Liver (tissue), 9 donors: Measurements from ENCODE around the gene TSGA10IP. TPM values are rescaled to one million over a fixed set of nuclear protein-coding genes. Genes with fewer than 3 reads are reported as not detected.

ENCODE experiments used
- DNase-seq: peaks from one replicate; pipeline ENCODE4 v3.0.0-alpha.2; 2017; ENCODE audit warnings: low spot score
- H3K27ac ChIP-seq, 2 donors: one replicate each; pipeline ENCODE4 v1.7.0; 2013; ENCODE audit warnings: inconsistent platforms in 2 of 2, low read length in 2 of 2, control low read depth in 1 of 2, low read depth in 1 of 2, mild to moderate bottlenecking in 1 of 2
- H3K27me3 ChIP-seq, 4 donors: one replicate each; pipeline versions ENCODE4 v1.6.1 to v1.7.0; 2013; ENCODE audit warnings: low read length in 3 of 4, inconsistent platforms in 1 of 4, mild to moderate bottlenecking in 1 of 4, moderate library complexity in 1 of 4; ENCODE audit not compliant: control insufficient read depth in 4 of 4, insufficient read depth in 4 of 4
- H3K36me3 ChIP-seq, 4 donors: one replicate each; pipeline versions ENCODE4 v1.6.1 to v1.7.0; 2013; ENCODE audit warnings: low read length in 3 of 4, mild to moderate bottlenecking in 3 of 4, low read depth in 1 of 4, moderate library complexity in 1 of 4; ENCODE audit not compliant: control insufficient read depth in 4 of 4, insufficient read depth in 3 of 4
- H3K4me1 ChIP-seq, 4 donors: one replicate each; pipeline versions ENCODE4 v1.6.1 to v1.7.0; 2013; ENCODE audit warnings: low read length in 3 of 4, mild to moderate bottlenecking in 3 of 4, moderate library complexity in 1 of 4; ENCODE audit not compliant: control insufficient read depth in 4 of 4, insufficient read depth in 4 of 4
- H3K4me3 ChIP-seq, 3 donors: one replicate each; pipeline versions ENCODE4 v1.6.1 to v1.7.0; 2013; ENCODE audit warnings: low read length in 3 of 3, control low read depth in 1 of 3, low read depth in 1 of 3, mild to moderate bottlenecking in 1 of 3
- H3K9ac ChIP-seq, 2 donors: one replicate each; pipeline ENCODE4 v1.7.0; 2013; ENCODE audit warnings: low read length in 2 of 2, mild to moderate bottlenecking in 2 of 2, moderate library complexity in 2 of 2, control low read depth in 1 of 2, low read depth in 1 of 2
- H3K9me3 ChIP-seq, 4 donors: one replicate each; pipeline versions ENCODE4 v1.6.1 to v1.7.0; 2013; ENCODE audit warnings: low read length in 3 of 4; ENCODE audit not compliant: control insufficient read depth in 4 of 4
- EGR1 ChIP-seq, 2 donors: IDR thresholded peaks; 2 replicates each; pipeline ENCODE4 v1.6.1; 2016 to 2018; ENCODE audit warnings: antibody characterized with exemption in 2 of 2, low read depth in 2 of 2
- FOXA1 ChIP-seq: IDR thresholded peaks from 2 replicates; pipeline ENCODE4 v1.6.1; 2016; ENCODE audit warnings: antibody characterized with exemption
- FOXA2 ChIP-seq: IDR thresholded peaks from 2 replicates; pipeline ENCODE4 v1.6.1; 2016; ENCODE audit warnings: antibody characterized with exemption
- GABPA ChIP-seq, 2 donors: IDR thresholded peaks in 1 of 2; conservative IDR thresholded peaks in 1 of 2; 2 replicates each; pipeline ENCODE4 v1.6.1; 2016; ENCODE audit warnings: antibody characterized with exemption in 2 of 2, mild to moderate bottlenecking in 1 of 2, moderate library complexity in 1 of 2
- HNF4A ChIP-seq, 2 donors: conservative IDR thresholded peaks; 2 replicates each; pipeline ENCODE4 v1.6.1; 2016; ENCODE audit warnings: antibody characterized with exemption in 2 of 2, mild to moderate bottlenecking in 2 of 2
- HNF4G ChIP-seq: IDR thresholded peaks from 2 replicates; pipeline ENCODE4 v1.6.1; 2016; ENCODE audit warnings: antibody characterized with exemption
- JUND ChIP-seq, 2 donors: IDR thresholded peaks; 2 replicates each; pipeline ENCODE4 v1.6.1; 2016; ENCODE audit warnings: antibody characterized with exemption in 2 of 2
- NR2F2 ChIP-seq: IDR thresholded peaks from 2 replicates; pipeline ENCODE4 v1.6.1; 2016; ENCODE audit warnings: antibody characterized with exemption
- RAD21 ChIP-seq, 2 donors: IDR thresholded peaks; 2 replicates each; pipeline ENCODE4 v1.6.1; 2016; ENCODE audit warnings: antibody characterized with exemption in 2 of 2, mild to moderate bottlenecking in 2 of 2
- RXRA ChIP-seq, 2 donors: IDR thresholded peaks; 2 replicates each; pipeline ENCODE4 v1.6.1; 2017 to 2018; ENCODE audit warnings: antibody characterized with exemption in 2 of 2, mild to moderate bottlenecking in 1 of 2
- SP1 ChIP-seq: IDR thresholded peaks from 2 replicates; pipeline ENCODE4 v1.6.1; 2018; ENCODE audit warnings: antibody characterized with exemption, mild to moderate bottlenecking
- TAF1 ChIP-seq: conservative IDR thresholded peaks from 2 replicates; pipeline ENCODE4 v1.6.1; 2016; ENCODE audit warnings: antibody characterized with exemption, mild to moderate bottlenecking
- YY1 ChIP-seq: IDR thresholded peaks from 2 replicates; pipeline ENCODE4 v1.6.1; 2016; ENCODE audit warnings: antibody characterized with exemption, mild to moderate bottlenecking
- WGBS: extraction: QIAGEN DNeasy Blood & Tissue Kit; methylation state at CpG from one replicate; pipeline ENCODE4 v1.1.7; 2013; 5-methylcytosine and 5-hydroxymethylcytosine counted together
- polyA plus RNA-seq, 2 donors: library from polyadenylated mRNA; stranded (reverse) in 1 of 2; unstranded in 1 of 2; fragments of 200-250 nt in 1 of 2; fragments of >200 nt in 1 of 2; fragmentation: Nextera tagmentation in 1 of 2; extraction: Ambion mirVana in 1 of 2; gene quantifications; one replicate each; pipeline versions ENCODE4 v1.2.1 to v1.2.3, GENCODE V29; 2013 to 2015
- total RNA-seq, 2 donors: library from RNA; depleted of rRNA; stranded (reverse); fragments of >200 nt; gene quantifications; one replicate each; pipeline ENCODE4 v1.2.3, GENCODE V29; 2014
- TF ChIP-seq, protein P1 (sequence below): IDR thresholded peaks from 2 replicates; pipeline ENCODE4 v1.6.1; 2016; ENCODE audit warnings: antibody characterized with exemption, mild to moderate bottlenecking
- TF ChIP-seq, protein P2 (sequence below): IDR thresholded peaks from 2 replicates; pipeline ENCODE4 v1.6.1; 2016; ENCODE audit warnings: antibody characterized with exemption
- TF ChIP-seq, protein P3 (sequence below): IDR thresholded peaks from 2 replicates; pipeline ENCODE4 v1.6.1; 2016; ENCODE audit warnings: antibody characterized with exemption
- TF ChIP-seq, protein P4 (sequence below): fragments of 150-350 bp; IDR thresholded peaks from 2 replicates; pipeline ENCODE4 v1.5.1; 2017; ENCODE audit warnings: improper control_type of control experiment, low read depth, low read length; ENCODE audit not compliant: missing input control
- TF ChIP-seq, protein P5 (sequence below): IDR thresholded peaks from 2 replicates; pipeline ENCODE4 v1.6.1; 2016; ENCODE audit warnings: antibody characterized with exemption
- donor health status: healthy.
- donor health status: healthy.
- donor health status: healthy.
- donor health status: healthy.
- donor health status: healthy.

Gene TSGA10IP
- total and polyA plus RNA-seq, 4 donors = 0.02 TPM; not detected in 3

DNA sequence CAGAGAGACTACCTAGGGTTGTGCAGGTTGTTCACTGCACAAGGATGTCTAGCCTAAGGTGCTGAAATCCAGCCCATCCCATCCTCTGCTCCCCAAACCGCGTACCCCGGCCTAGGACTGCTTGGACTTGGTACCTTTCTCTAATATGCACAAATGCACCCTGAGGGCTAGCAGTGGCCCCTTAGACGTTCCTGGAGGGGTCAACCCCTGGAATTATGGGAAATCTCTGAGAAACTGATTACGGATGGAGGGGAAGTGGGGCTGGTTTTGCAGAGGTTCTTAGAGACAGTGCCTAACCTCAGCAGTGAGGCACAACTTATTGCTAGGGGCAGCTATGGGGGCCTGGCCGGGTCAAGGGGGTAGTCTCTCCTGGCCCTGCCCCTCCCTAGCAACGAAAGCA, 28.9 kb upstream of the TSGA10IP start:
- 83% methylated on average over 7 of the region's 7 CpGs for WGBS
- H3K27me3 ChIP-seq = no peaks in the 10 kb centered on the region
- no peaks in the 10 kb centered on the region for H3K36me3 ChIP-seq
- H3K4me3 ChIP-seq = no peak overlapping the region
- H3K9me3 ChIP-seq = no peaks in the 10 kb centered on the region
- H3K4me1 ChIP-seq = peaks cover 7 to 34% (median 22%) of the 10 kb centered on the region in 4 donors
- no peak for DNase-seq
- TF ChIP-seq, protein P1, sequence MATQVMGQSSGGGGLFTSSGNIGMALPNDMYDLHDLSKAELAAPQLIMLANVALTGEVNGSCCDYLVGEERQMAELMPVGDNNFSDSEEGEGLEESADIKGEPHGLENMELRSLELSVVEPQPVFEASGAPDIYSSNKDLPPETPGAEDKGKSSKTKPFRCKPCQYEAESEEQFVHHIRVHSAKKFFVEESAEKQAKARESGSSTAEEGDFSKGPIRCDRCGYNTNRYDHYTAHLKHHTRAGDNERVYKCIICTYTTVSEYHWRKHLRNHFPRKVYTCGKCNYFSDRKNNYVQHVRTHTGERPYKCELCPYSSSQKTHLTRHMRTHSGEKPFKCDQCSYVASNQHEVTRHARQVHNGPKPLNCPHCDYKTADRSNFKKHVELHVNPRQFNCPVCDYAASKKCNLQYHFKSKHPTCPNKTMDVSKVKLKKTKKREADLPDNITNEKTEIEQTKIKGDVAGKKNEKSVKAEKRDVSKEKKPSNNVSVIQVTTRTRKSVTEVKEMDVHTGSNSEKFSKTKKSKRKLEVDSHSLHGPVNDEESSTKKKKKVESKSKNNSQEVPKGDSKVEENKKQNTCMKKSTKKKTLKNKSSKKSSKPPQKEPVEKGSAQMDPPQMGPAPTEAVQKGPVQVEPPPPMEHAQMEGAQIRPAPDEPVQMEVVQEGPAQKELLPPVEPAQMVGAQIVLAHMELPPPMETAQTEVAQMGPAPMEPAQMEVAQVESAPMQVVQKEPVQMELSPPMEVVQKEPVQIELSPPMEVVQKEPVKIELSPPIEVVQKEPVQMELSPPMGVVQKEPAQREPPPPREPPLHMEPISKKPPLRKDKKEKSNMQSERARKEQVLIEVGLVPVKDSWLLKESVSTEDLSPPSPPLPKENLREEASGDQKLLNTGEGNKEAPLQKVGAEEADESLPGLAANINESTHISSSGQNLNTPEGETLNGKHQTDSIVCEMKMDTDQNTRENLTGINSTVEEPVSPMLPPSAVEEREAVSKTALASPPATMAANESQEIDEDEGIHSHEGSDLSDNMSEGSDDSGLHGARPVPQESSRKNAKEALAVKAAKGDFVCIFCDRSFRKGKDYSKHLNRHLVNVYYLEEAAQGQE = no peak
- TF ChIP-seq TAF1 (no peak), EGR1 (IDR thresholded peaks at IDR 0.05; ENCODE audit: low read depth in 2 of 2) (no peak)
- peak overlapping the region; percentile 9 to 31 for H3K27ac ChIP-seq
- no peak overlapping the region for H3K9ac ChIP-seq

DNA sequence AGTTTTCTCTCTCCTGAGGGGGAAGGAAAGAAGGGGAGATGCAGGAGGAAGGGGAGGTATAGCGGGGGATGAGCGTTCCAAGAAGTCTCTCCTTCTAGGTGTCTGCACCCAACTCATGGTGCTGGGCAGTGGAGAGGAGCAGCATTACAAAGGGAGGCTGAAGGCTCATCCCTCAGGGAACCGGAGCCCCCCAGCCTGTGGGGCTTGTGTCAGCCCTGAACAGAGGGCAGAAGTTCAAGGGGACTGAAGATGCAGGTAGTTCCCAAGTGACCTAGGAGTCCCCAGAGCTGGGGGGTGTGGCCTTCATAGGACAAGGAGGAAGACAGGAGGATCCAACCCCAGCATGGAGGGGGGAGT, 28.2 kb upstream of the TSGA10IP start:
- Histone ChIP-seq H3K9me3 (no peaks in the 10 kb centered on the region), H3K4me3 (no peak overlapping the region), H3K9ac (no peak overlapping the region), H3K27ac (no peak overlapping the region), H3K36me3 (peaks cover 0 to 2% (median 0%) of the 10 kb centered on the region in 4 donors), H3K4me1 (peaks cover 7 to 31% (median 21%) of the 10 kb centered on the region in 4 donors), H3K27me3 (no peaks in the 10 kb centered on the region)
- TF ChIP-seq, protein P2, sequence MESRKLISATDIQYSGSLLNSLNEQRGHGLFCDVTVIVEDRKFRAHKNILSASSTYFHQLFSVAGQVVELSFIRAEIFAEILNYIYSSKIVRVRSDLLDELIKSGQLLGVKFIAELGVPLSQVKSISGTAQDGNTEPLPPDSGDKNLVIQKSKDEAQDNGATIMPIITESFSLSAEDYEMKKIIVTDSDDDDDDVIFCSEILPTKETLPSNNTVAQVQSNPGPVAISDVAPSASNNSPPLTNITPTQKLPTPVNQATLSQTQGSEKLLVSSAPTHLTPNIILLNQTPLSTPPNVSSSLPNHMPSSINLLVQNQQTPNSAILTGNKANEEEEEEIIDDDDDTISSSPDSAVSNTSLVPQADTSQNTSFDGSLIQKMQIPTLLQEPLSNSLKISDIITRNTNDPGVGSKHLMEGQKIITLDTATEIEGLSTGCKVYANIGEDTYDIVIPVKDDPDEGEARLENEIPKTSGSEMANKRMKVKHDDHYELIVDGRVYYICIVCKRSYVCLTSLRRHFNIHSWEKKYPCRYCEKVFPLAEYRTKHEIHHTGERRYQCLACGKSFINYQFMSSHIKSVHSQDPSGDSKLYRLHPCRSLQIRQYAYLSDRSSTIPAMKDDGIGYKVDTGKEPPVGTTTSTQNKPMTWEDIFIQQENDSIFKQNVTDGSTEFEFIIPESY = no peak
- TF ChIP-seq RXRA (IDR thresholded peaks at IDR 0.05) = no peak
- TF ChIP-seq, protein P3, sequence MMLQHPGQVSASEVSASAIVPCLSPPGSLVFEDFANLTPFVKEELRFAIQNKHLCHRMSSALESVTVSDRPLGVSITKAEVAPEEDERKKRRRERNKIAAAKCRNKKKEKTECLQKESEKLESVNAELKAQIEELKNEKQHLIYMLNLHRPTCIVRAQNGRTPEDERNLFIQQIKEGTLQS = no peak
- no peak for TF ChIP-seq YY1
- TF ChIP-seq FOXA2 = no peak
- TF ChIP-seq HNF4G = no peak
- no peak for TF ChIP-seq NR2F2
- TF ChIP-seq, protein P1 = no peak
- no peak for TF ChIP-seq FOXA1
- TF ChIP-seq, protein P4, sequence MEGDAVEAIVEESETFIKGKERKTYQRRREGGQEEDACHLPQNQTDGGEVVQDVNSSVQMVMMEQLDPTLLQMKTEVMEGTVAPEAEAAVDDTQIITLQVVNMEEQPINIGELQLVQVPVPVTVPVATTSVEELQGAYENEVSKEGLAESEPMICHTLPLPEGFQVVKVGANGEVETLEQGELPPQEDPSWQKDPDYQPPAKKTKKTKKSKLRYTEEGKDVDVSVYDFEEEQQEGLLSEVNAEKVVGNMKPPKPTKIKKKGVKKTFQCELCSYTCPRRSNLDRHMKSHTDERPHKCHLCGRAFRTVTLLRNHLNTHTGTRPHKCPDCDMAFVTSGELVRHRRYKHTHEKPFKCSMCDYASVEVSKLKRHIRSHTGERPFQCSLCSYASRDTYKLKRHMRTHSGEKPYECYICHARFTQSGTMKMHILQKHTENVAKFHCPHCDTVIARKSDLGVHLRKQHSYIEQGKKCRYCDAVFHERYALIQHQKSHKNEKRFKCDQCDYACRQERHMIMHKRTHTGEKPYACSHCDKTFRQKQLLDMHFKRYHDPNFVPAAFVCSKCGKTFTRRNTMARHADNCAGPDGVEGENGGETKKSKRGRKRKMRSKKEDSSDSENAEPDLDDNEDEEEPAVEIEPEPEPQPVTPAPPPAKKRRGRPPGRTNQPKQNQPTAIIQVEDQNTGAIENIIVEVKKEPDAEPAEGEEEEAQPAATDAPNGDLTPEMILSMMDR = no peak
- no peak for TF ChIP-seq GABPA (IDR thresholded peaks at IDR 0.05 in 1 of 2, conservative IDR thresholded peaks at IDR 0.05 in 1 of 2)
- no peak for TF ChIP-seq JUND (IDR thresholded peaks at IDR 0.05)
- TF ChIP-seq SP1 = no peak
- no peak for TF ChIP-seq HNF4A (conservative IDR thresholded peaks at IDR 0.05)
- TF ChIP-seq EGR1 (IDR thresholded peaks at IDR 0.05; ENCODE audit: low read depth in 2 of 2) = no peak
- TF ChIP-seq RAD21 (IDR thresholded peaks at IDR 0.05) = no peak
- TF ChIP-seq TAF1 = no peak
- TF ChIP-seq, protein P5, sequence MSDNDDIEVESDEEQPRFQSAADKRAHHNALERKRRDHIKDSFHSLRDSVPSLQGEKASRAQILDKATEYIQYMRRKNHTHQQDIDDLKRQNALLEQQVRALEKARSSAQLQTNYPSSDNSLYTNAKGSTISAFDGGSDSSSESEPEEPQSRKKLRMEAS = no peak
- no peak for DNase-seq
- 95% methylated on average over 3 of the region's 3 CpGs for WGBS
